C4-2B (cell line): ENCODE measurements around the gene GPR37.

Experiments used
- ZFX ChIP-seq: fragments of 450-650 bp; IDR thresholded peaks from 2 replicates; pipeline ENCODE4 v1.6.1; 2017
- TF ChIP-seq, protein P1 (sequence below): fragments of 450-650 bp; conservative IDR thresholded peaks from 2 replicates; pipeline ENCODE4 v1.5.1; 2017; ENCODE audit warnings: mild to moderate bottlenecking

DNA sequence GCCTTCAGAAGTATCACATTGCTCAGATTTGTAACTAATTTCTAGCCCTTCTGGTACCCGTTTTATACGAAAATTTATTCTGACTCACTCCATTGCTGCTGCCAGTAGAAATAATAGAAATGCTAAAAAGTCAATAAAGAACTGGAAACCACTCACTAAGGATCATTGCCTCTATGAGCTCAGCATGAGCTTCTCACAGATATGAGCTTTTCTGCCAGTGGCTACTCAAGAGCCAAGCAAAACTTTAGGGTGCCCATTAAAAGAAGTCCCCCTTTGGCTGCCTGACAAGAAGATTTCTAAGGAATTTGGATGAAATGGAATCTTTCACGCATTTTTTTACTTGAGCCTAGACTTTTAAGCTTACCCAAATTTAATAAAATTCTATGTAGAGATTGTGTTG lies 52.5 kb downstream of the GPR37 start:
- TF ChIP-seq, protein P1, sequence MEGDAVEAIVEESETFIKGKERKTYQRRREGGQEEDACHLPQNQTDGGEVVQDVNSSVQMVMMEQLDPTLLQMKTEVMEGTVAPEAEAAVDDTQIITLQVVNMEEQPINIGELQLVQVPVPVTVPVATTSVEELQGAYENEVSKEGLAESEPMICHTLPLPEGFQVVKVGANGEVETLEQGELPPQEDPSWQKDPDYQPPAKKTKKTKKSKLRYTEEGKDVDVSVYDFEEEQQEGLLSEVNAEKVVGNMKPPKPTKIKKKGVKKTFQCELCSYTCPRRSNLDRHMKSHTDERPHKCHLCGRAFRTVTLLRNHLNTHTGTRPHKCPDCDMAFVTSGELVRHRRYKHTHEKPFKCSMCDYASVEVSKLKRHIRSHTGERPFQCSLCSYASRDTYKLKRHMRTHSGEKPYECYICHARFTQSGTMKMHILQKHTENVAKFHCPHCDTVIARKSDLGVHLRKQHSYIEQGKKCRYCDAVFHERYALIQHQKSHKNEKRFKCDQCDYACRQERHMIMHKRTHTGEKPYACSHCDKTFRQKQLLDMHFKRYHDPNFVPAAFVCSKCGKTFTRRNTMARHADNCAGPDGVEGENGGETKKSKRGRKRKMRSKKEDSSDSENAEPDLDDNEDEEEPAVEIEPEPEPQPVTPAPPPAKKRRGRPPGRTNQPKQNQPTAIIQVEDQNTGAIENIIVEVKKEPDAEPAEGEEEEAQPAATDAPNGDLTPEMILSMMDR = no peak
- no peak for TF ChIP-seq ZFX
